PC-3 (cell line): ENCODE data around the gene LCE2A. TPM values are rescaled to one million over a fixed set of nuclear protein-coding genes. Genes with fewer than 3 reads are reported as not detected.
"Not testable (repeated sequence)": the region's sequence is repeated elsewhere in the genome, so short reads cannot be mapped to it uniquely, and the experiment has no call there.

ENCODE experiments used
- ATAC-seq: fragments of 200-7000 bp; cut with Tn5 transposase; 2 replicates; pipeline ENCODE4 v1.9.1; 2020; ENCODE audit warnings: mild to moderate bottlenecking, moderate library complexity
- BruUV-seq: library from RNA; stranded (reverse); fragments of 400-500 nt; replicated peaks from 2 replicates; lab custom pipeline; 2021; lab: Mats Ljungman, UMichigan
- CTCF ChIA-PET: fragments of 300-600 bp; sonication (Branson Sonifier 250); formaldehyde crosslinking; loops from one replicate; lab custom pipeline; 2022; ENCODE audit warnings: antibody characterized with exemption; lab: Charles Lee
- POLR2A ChIA-PET: fragments of 300-600 bp; sonication (Branson Sonifier 250); formaldehyde crosslinking; loops from one replicate; lab custom pipeline; 2022; ENCODE audit warnings: antibody characterized with exemption; ENCODE audit not compliant: unreplicated experiment; lab: Charles Lee
- DNase-seq: peaks from one replicate; pipeline ENCODE4 v3.0.0-alpha.2; 2015
- H2AFZ ChIP-seq: fragments of 300-600 bp; sonication (generic); 2 replicates; pipeline ENCODE4 v1.6.0; 2016; ENCODE audit warnings: antibody characterized with exemption, low read length
- H3F3A ChIP-seq: fragments of 300-600 bp; sonication (generic); one replicate; pipeline ENCODE4 v1.6.0; 2017; ENCODE audit warnings: antibody characterized with exemption, low read length, control low read depth, mild to moderate bottlenecking; ENCODE audit not compliant: unreplicated experiment
- H3K27ac ChIP-seq: fragments of 300-600 bp; sonication (generic); 2 replicates; pipeline ENCODE4 v1.5.1; 2016; ENCODE audit warnings: mild to moderate bottlenecking, low read length
- H3K27me3 ChIP-seq: fragments of 300-600 bp; sonication (generic); 2 replicates; pipeline ENCODE4 v1.6.1; 2016; ENCODE audit warnings: low read length, mixed read lengths
- H3K36me3 ChIP-seq: fragments of 300-600 bp; sonication (generic); 2 replicates; pipeline ENCODE4 v1.6.1; 2016; ENCODE audit warnings: low read depth, mixed run types, low read length, mixed read lengths
- H3K4me1 ChIP-seq: fragments of 300-600 bp; sonication (generic); 2 replicates; pipeline ENCODE4 v1.5.1; 2016; ENCODE audit warnings: low read length; ENCODE audit not compliant: insufficient read depth
- H3K4me2 ChIP-seq: fragments of 300-600 bp; sonication (generic); 2 replicates; pipeline ENCODE4 v1.6.0; 2016; ENCODE audit warnings: low read length
- H3K4me3 ChIP-seq: fragments of 300-600 bp; sonication (generic); 2 replicates; pipeline ENCODE4 v1.5.1; 2016; ENCODE audit warnings: mild to moderate bottlenecking, low read length, mixed read lengths
- H3K79me2 ChIP-seq: fragments of 300-600 bp; sonication (generic); 2 replicates; pipeline ENCODE4 v1.6.1; 2017; ENCODE audit warnings: low read length, mixed read lengths
- H3K9ac ChIP-seq: fragments of 300-600 bp; sonication (generic); 2 replicates; pipeline ENCODE4 v1.6.0; 2016; ENCODE audit warnings: mild to moderate bottlenecking, low read length
- H3K9me2 ChIP-seq: fragments of 300-600 bp; sonication (generic); replicated peaks from 2 replicates; pipeline ENCODE4 v1.6.1; 2016; ENCODE audit warnings: mixed run types, low read length, mixed read lengths
- H3K9me3 ChIP-seq: fragments of 300-600 bp; sonication (generic); 2 replicates; pipeline ENCODE4 v1.6.1; 2016; ENCODE audit warnings: low read length, mixed read lengths
- H4K20me1 ChIP-seq: fragments of 300-600 bp; sonication (generic); 2 replicates; pipeline ENCODE4 v1.6.1; 2016; ENCODE audit warnings: low read length, mixed read lengths
- CTCF ChIP-seq: fragments of 300-600 bp; sonication (generic); conservative IDR thresholded peaks from 2 replicates; pipeline ENCODE4 v1.5.1; 2017; ENCODE audit warnings: antibody characterized with exemption, low read depth, mild to moderate bottlenecking, low read length
- EZH2 ChIP-seq: fragments of 300-600 bp; sonication (generic); IDR thresholded peaks from one replicate; pipeline ENCODE4 v1.6.1; 2017; ENCODE audit warnings: antibody characterized with exemption, mild to moderate bottlenecking, low read length; ENCODE audit not compliant: unreplicated experiment
- EZH2phosphoT487 ChIP-seq: fragments of 300-600 bp; sonication (generic); IDR thresholded peaks from 2 replicates; pipeline ENCODE4 v1.6.1; 2018; ENCODE audit warnings: mild to moderate bottlenecking, antibody characterized with exemption, low read length, borderline replicate concordance
- intact Hi-C: fragments of 100-400 bp; cut with micrococcal nuclease; formaldehyde crosslinking; loops from 2 replicates; pipeline ENCODE4 v1.9.0; 2023
- total RNA-seq: library from RNA; depleted of rRNA; stranded (reverse); fragments of >200 nt; gene quantifications from 2 replicates; pipeline ENCODE4 v1.2.3, GENCODE V29; 2014

The LCE2A gene
- total RNA-seq, 1 experiment from 2014 or later = not detected

- Histone ChIP-seq H4K20me1 (no peaks in the 10 kb centered on the region), H3K27me3 (peaks cover 33% of the 10 kb centered on the region), H3K27ac (no peak within 1 kb of the TSS), H3K9ac (no peak within 1 kb of the TSS), H3K4me3 (no peak within 1 kb of the TSS), H2AFZ (no peak within 1 kb of the TSS), H3K4me2 (no peak within 1 kb of the TSS), H3K79me2 (no peaks in the 10 kb centered on the region), H3K4me1 (no peaks in the 10 kb centered on the region), H3K9me2 (no peaks in the 10 kb centered on the region), H3K36me3 (no peaks in the 10 kb centered on the region), H3F3A (no peaks in the 10 kb centered on the region), H3K9me3 (no peaks in the 10 kb centered on the region)
- no peak for ATAC-seq
- TF ChIP-seq EZH2 (no peak), CTCF (no peak), EZH2phosphoT487 (no peak)
- intact Hi-C loops = no loop called here
- ChIA-PET POLR2A (no interaction called here), CTCF (no interaction called here)
- DNase-seq = no peak
- BruUV-seq = no TSS peak
Observed at GRCh38 chr1:152663098-152663497, 35.0 kb upstream of the LCE2A start, which contains the start of gene LCE2D. TSS of gene LCE2D (plus strand) at chr1:152663380. CDS start at chr1:152664106, 726 bp downstream.

GRCh38 chr1:152666171-152666570 lies 32.0 kb upstream of the LCE2A start:
- H3K4me2 ChIP-seq, H4K20me1 ChIP-seq, BruUV-seq, H3K9me2 ChIP-seq, intact Hi-C loops, H3K9ac ChIP-seq, CTCF ChIA-PET, H3K4me3 ChIP-seq, H3F3A ChIP-seq, DNase-seq, H3K27ac ChIP-seq, H3K79me2 ChIP-seq, H3K36me3 ChIP-seq, ATAC-seq, H2AFZ ChIP-seq, POLR2A ChIA-PET, H3K4me1 ChIP-seq, H3K9me3 ChIP-seq: not testable (repeated sequence)
- 0 out of 2 replicates have a peak, but pooled peaks cover 11% of the 10 kb centered on the region for H3K27me3 ChIP-seq

GRCh38 chr1:152667648-152668047 lies 30.5 kb upstream of the LCE2A start:
- DNase-seq (no peak), ATAC-seq (no peak)
- POLR2A ChIA-PET = no interaction called here
- Histone ChIP-seq H3K36me3 (no peaks in the 10 kb centered on the region), H3K4me3 (no peak overlapping the region), H3K9ac (no peak overlapping the region), H3K4me2 (no peak overlapping the region), H3K9me2 (no peaks in the 10 kb centered on the region), H3K9me3 (no peaks in the 10 kb centered on the region), H4K20me1 (no peaks in the 10 kb centered on the region), H2AFZ (no peak overlapping the region), H3K4me1 (no peaks in the 10 kb centered on the region), H3K27me3 (peaks cover 23% of the 10 kb centered on the region), H3F3A (no peaks in the 10 kb centered on the region), H3K27ac (no peak overlapping the region), H3K79me2 (no peaks in the 10 kb centered on the region)
- TF ChIP-seq EZH2 = no peak
- no peak for TF ChIP-seq CTCF
- no peak for TF ChIP-seq EZH2phosphoT487
- no TSS peak for BruUV-seq
- intact Hi-C loops = no loop called here
- CTCF ChIA-PET = no interaction called here
